C1 segment of cervical spinal cord (tissue), 14 donors: Measurements from ENCODE around the gene NDUFA13.
A peak's percentile ranks its signal among the peaks of the same experiment; 100 is the strongest.

Experiments
- DNase-seq, 14 donors: peaks; one replicate each; lab custom pipeline; 2025; lab: John Stamatoyannopoulos, UW

The NDUFA13 gene

DNA sequence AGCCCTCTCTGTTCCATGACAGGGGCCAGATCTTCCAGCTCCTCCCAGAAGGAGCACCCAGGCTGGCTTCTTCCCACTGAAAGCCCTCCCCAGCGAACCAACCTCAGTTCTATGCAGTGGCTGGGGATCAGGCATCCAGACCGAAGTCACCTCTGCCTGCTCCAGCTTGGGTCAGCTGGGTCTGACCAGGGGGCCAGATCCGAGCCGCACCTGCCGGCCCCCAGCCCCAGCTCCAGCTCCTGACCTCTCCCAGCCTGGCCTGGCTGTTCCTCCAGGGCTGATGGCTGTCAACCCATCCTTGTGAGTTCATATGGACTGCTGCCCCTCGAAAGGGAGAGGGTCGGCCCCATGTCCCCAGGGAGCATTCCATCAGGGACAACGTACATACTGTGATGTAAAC is 8.7 kb upstream of the NDUFA13 start:
- DNase-seq = no peak

DNA sequence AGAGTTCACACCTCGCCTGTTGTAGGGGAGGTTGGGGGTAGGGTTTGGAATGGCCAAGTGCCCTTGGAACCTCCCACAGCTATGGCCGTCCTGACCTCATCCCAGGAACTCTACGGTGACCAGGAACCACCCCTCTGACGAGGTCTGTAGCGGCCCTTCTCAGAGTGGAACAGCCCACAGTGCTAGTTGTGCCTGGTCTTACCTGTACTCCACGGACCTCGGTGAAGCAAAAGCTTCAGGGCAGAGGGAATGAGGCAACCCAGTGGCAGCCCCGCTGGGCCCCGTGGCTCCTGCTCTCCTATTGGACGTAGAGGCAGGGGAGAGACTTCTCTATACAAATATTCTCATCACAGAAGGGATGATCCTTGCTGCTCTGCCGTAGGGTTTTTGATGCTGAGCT is 7.8 kb upstream of the NDUFA13 start:
- no peak for DNase-seq

DNA sequence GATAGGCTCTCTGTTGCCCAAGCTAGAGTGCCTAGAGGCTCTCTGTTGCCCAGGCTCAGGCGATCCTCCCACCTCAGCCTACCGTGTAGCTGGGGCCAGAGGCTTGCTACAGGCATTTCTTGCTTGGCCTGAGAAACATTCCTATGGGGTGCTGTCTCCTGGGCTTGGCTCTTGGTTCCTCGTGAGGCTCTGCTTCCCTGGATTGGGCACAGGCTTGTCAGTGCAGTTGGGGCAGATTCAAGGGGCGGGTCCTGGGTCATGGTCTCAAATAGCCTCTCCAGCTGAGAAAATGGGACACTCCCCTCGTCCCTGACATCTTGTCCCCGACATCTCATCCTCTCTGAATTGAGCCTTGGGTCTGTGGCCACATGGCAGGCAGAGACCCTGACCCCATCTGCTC is 5.6 kb upstream of the NDUFA13 start:
- no peak for DNase-seq

DNA sequence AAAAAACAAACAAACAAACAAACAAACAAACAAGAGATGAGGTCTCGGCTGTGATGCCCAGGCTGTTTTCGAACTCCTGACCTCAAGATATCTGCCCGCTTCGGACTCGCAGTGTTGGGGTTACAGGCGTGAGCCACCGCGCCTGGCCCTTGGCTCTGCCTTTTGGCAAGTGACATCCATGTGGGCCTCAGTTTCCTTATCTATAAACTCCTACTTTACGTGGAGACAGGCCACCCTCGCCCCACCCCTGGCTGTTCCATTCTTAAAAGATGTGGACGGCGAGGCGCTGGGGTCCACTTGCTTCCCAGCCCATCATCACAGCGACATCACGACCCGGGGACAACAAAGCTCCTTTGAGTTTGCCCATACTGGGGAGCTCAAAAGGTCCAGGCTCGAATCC is 2.3 kb upstream of the NDUFA13 start:
- no peak for DNase-seq

DNA sequence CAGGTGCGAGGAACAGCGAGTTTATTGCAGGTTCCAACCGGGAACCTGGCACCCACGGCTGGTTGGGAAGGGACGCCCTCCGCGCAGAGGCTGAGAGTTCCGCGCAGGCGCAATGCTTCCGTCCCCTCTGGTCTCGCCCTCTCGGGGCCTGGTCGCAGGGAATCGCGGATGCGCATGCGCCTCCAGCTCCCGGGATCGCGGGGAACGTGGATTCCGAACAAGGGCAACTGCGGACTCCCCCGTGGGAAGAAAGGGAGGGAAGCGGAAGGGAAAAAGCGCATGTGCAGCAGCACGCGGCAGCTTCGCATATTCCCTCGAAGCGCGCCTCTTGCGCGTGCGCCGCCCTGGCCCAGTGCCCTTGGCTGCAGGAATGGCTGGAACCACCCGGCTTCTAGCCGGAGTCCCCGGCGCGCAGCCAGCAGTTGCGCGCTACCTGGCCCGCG is 1.8 kb upstream of the NDUFA13 start:
- DNase-seq = peak in 4 of 14 donors; percentile 4 to 54 (median 32)

DNA sequence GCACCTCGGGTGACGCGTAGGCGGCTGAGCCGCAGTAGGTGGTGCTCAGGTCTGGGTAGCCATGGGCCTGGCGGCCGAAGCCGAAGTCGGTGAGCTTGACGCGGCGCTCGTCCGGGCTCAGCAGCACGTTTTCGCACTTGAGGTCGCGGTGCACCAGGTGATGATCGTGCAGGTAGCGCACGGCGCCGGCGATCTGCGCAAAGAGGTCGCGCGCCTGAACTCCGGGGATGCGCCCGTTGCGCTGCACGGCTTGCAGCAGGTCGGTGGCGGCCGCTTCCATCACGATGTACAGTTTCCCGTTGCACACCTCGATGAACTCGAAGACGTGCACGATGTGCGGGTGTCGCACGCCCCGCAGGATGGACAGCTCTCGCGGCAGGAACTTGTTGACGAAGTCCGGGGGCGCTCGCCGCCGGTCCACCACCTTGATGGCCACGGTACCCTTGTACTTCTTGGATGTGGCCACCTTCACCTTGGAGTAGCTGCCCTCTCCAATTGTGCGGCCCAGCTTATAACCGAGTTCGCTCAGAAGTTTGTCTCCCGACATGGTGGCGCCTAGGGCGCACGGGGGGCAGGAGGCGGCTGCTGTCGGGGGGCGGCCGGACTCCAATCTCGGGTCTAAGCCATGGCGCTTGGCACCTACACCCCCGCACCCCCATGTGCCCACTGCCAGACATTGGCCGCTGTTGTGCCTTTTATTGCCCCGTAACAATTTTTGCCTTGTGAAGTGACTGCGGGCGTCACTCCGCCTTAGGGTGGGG is 964 bp upstream of the NDUFA13 start, which contains the start of gene TSSK6:
Gene TSSK6 (minus strand): TSS at position 668 of the 761 bp plus-strand sequence. CDS start 121 bp downstream, at position 547.
- no peak for DNase-seq

DNA sequence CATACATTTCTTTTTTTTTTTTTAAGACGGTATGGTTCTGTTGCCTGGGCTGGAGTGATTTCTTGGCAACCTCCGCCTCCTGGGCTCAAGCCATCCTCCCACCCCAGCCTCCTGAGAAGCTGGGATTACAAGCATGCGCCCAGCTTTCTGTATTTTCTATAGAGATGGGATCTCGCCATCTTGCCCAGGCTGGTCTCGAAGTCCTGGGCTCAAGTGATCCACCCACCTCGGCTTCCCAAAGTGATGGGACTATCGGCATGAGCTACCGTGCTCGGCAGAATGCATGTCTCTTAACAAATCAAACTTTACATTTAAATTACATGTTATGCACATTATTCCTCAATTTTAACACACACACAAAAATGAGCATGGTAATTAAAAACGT is 1.2 kb downstream of the NDUFA13 start:
- DNase-seq = no peak

DNA sequence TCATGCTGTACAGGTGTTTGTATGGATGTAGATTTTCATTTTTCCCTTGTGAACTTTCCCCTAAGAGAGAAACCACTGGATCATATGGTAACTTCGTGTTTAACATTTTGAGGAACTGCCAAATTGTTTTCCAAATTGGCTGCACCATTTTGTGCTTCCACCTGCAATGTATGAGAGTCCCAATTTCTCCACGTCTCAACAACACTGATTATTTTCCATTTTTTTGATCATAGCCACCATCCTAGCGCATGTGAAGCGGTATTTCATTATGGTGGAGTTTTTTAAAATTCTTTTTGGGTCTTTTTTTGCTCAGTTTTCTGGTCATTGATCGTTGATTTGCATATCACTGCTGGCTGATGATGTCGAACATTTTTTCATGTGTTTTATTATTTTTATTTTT is 5.0 kb downstream of the NDUFA13 start:
- no peak for DNase-seq

DNA sequence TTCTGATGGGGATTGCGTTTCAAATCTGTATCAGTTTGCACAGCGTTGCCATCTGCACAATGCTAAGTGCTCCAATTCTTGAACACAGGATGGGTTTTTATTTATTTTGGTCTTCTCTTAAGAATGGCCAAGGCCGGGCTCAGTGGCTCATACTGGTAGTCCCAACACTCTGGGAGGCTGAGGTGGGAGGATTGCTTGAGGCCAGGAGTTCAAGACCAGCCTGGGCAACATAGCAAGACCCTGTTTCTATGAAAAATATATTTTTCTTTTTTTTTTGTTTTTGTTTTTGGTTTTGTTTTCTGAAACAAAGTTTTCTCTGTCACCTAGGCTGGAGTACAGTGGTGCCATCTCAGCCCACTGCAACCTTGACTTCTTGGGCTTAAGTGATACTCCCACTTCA is 7.2 kb downstream of the NDUFA13 start:
- DNase-seq = no peak

DNA sequence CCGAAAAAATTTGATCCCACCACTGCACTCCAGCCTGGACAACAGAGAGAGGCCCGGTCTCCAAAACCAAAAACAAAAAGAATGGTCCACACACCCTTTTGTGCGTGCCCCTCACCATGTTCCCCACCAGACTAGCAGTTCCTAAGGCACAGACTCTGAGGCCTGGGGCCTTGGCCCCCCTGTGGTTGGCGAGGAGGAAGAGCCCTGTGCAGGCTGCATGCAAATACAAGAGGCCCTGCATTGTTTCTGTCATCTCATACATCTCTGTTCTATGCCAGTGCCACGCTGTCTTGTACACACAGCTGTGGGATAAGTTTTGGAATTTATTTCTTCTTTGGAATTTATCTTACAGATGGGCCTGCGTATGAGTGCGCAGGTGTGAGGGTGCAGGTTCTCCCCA is 8.0 kb downstream of the NDUFA13 start:
- no peak for DNase-seq

DNA sequence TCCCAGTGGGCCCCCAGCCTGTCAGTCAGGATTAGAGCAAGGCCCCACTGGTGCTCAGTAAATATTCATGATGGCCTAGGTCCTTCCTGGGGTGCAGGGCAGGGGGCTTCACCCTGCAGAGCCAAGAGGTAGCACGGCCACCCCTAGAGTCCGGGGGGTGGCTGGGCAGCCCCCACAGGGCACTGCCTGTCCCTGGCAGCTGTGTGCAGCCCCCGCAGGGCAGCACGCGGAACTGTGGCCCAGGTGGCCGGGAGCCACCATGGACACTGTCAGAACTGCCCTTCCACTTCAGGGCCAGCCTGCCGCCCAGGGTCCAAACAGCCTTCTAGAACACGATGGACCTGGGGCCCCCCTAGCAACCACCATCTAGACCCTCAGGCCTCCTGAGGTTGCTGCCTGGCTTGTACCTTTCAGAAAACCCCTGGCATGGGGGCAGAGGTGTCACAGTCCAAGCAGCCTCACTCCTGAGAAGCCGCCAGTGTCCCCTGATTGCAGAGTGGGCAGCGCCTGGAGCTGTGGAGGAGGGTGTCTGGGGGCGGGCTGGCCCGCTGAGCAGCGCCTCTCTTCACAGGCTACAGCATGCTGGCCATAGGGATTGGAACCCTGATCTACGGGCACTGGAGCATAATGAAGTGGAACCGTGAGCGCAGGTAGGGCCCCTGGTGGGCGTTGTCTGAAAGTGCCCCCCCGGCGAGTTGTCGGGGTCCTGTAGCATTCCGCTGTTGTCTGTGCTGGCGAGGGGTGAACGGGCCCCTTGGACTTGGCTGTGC is 9.8 kb downstream of the NDUFA13 start:
- no peak for DNase-seq

DNA sequence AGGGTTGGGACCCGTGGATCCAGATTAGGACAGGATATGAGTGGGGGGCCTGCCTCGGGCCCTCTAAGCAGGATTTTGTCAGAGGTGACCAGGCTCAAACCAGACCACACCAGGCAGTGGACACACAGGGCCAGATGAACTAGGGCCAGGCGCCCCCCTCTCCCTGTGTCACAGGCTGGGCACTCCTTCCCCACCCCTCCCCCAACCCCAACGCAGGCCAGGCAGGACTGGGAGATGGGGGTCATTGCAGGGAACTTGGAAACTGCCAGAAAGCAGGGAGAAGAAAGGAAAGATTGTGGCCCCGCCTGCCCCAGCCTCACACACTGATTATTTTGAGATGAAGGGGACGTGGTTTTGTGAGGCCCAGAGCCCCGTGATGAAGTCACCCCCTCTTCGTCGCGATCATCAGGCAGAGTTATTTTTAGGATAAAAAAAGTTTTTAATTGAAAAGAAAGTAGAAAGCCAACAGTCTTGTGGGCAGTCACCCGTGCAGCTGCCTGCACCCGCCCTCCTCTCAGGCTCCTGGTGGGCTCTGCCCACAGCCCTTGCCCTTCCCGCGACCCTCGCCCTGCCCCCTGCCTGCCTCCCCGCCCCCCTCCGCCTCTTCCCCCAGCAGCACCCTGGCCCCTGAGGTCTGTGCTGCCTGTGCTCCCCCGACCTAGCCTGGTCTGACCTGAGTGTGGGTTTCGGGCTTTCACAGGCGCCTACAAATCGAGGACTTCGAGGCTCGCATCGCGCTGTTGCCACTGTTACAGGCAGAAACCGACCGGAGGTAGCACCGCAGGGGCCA is 10.8 kb downstream of the NDUFA13 start:
- peak in 7 of 14 donors; percentile 3 to 54 (median 21) for DNase-seq

DNA sequence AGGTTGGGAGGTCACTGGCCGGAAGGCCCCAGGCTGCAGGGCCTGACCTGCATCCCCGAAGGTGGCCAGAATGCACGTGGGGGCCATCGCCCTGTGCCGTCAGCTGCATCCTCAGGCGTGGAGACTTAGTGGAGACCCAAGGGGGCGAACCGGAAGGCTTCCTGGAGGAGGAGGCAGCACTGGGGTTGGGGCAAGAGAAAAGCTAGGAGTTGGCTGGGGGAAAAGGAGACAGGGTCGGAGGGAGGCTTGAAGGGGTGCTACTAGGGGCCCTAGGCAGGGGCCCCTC is 11.3 kb downstream of the NDUFA13 start:
- DNase-seq = no peak

DNA sequence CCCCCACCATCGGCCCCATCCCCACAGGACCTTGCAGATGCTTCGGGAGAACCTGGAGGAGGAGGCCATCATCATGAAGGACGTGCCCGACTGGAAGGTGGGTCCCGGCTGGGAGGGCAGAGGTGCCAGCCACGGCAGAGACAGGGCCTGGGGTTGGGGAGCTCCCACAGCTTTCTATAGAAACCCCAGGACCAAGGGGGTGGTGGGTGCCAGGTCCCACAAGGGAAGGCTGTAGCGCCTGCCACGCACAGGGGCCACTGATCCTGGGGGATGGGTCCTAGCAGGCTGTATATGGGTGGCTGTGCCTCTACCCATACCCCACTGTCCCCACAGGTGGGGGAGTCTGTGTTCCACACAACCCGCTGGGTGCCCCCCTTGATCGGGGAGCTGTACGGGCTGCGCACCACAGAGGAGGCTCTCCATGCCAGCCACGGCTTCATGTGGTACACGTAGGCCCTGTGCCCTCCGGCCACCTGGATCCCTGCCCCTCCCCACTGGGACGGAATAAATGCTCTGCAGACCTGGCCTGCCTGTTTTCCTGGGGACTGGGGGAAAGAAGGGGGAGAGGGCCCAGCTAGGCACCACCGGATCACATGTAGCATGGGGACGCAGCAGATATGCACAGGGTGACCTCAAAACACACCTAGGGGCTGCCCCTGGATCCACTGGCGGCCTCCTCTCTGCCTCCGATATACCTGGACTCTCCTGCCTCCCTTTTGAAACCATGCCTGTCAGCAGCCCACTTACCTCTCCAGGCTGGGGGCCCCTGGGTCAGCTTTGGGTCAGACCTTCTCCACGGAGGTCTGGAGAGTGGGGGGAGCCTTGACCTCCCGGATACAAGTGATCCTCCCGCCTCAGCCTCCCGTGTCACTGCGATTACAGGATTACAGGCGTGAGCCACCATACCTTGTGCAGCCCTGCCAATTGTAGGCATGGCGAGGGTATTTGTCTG is 11.9 kb downstream of the NDUFA13 start:
- DNase-seq = no peak

DNA sequence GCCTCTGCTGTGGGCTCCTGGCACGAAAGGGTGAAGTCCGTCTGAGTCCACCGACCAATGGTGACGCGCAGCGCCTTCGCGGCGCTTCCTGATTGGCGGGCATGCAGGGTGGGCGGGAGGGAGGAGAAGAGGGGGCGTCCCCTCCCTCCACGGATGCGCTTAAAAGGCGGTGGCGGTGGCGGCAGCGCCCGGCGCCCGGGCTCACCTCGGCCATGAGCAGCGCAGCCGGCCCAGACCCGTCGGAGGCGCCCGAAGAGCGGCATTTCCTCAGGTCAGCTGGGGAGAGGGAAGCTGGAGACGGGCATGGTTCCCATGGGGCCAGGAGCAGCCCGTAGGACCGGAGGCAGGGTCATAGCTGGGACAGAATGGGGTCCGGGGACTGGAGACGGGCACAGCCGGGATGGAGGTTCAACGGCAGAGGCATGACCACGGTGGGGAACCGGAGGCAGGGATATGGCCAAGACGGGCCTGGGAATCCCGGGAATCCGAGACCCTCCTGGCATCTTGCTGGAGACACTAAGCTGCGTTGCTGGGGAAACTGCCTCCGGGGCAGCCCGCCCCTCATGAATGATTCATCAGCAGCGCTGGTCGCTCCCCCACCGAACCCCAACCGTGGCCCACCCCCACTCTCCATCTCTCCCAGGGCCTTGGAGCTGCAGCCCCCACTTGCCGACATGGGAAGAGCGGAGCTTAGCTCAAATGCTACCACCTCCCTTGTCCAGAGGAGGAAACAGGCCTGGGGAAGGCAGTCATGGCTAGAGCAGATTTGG is 12.9 kb downstream of the NDUFA13 start, which contains the start of gene YJEFN3:
Gene YJEFN3 (plus strand): TSS at position 191 of the 770 bp plus-strand sequence. CDS start 22 bp downstream, at position 213.
- DNase-seq = peak in 8 of 14 donors; percentile 5 to 75 (median 30)

DNA sequence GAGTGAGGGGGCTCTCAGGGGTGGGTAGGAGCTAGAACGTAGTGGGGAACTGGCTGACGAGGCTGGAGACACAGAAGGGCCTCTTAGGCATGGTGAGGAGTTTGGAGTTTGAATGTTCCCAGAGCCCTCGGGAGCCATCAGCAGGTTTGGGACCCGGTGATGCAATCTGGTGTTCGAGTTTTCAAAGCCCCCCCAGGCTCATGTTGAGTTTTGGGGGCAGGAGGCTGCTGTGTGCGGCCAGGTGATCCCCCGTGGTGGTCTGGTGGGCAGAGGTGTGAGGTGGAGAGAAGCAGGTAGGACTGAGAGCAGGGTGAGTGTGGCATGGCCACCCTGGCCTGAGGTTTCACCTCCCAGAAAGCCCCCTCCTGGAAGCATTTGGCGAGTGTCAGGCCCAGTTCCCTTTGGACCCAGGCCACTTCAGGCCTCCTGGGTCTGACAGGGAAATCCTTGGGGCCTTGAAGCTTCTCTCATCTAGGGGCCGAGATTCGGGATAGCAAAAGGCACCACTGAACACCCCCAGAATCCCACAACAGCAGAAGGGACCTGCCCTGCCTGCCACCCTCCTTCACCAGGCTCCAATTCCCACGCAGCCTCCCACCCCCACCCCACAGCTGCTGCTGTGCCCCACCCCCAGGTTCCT is 13.9 kb downstream of the NDUFA13 start:
- no peak for DNase-seq

DNA sequence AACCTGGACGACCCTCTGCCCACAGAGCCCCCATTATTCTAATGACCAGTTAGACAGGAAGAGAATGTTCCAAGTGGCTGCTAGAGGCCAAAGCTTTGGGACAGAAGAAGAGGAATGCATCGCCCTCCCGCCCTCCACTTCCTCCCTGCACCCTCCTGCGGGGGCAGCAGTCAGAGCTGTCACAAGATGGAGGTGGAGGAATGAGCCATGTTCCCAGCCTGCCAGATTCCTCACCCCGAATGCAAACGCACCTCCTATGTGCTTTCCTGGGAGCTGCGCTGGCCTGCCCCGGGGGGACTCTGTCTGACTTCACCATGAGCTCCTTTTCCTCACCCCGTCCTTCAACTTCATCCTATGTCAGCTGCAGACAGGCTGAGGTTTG is 14.4 kb downstream of the NDUFA13 start:
- no peak for DNase-seq

DNA sequence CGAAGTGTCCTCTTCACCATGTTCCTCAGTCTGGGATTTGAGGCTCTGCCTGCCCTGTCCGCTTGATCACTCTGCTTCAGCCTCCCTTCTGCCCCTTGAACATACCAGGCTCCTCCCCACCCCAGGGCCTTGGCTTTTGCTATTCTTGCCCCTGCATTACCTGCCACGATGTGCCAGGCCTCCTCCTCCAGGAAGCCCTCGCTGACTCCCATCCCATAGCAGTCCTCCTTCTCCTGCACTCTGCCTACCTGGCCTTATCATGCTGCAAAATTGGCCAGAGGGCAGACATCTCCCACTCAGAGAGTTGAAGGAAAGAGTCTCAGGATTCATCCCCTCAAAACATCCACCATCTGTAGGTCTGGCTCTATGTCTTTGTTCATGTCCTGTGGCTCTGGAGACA is 14.9 kb downstream of the NDUFA13 start:
- no peak for DNase-seq

DNA sequence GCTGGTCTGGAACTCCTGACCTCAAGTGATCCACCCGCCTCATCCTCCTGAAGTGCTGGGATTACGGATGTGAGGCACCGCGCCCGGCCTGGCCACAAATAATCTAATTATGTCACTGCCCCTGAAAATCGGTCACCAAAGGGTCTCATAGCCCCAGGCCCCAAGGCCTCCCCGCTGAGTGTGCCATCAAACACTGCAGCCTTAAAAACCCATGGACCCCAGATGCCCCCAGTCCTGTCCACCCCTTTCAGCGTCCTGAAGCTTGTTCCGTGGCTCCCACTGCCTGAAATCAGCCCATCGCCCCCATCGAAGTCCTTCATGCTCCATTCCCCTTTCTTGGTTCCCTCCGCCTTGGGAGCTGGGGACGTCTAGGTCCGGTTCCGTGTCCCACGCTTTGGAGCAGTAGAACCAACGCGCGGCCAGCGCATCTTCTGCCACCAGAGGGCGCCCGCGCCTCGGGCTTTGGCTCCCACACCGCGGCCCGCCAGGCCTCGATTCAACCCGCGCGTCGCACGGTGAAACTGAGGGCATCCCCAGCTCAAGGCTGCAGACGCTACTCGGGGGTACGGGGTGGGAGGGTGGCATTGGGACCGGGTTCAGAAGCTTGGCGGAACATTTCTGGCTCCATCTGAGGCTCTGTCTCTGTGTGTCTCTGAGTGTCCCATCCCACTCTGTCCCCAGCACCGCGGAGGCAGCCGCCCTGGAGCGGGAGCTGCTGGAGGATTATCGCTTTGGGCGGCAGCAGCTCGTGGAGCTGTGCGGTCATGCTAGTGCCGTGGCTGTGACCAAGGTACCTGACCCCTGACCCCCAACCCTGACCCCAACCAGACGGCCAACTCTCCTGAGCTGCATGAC is 16.2 kb downstream of the NDUFA13 start:
- peak in 12 of 14 donors; percentile 12 to 82 (median 50) for DNase-seq
